Duodenal mucosa (tissue), 2 donors: ENCODE measurements around the gene METAP1D.
"Not testable (repeated sequence)": the region's sequence is repeated elsewhere in the genome, so short reads cannot be mapped to it uniquely, and the experiment has no call there.

Source experiments
- H3K27ac ChIP-seq: one replicate; pipeline ENCODE4 v1.7.0; 2013; ENCODE audit warnings: low read depth, low read length
- H3K27me3 ChIP-seq, 2 donors: one replicate each; pipeline ENCODE4 v1.7.0; 2013; ENCODE audit warnings: low read length in 2 of 2, control low read depth in 1 of 2; ENCODE audit not compliant: insufficient read depth in 2 of 2, control insufficient read depth in 1 of 2
- H3K36me3 ChIP-seq, 2 donors: one replicate each; pipeline ENCODE4 v1.7.0; 2013; ENCODE audit warnings: low read length in 2 of 2, control low read depth in 1 of 2; ENCODE audit not compliant: insufficient read depth in 2 of 2, control insufficient read depth in 1 of 2
- H3K4me1 ChIP-seq, 2 donors: one replicate each; pipeline ENCODE4 v1.7.0; 2013; ENCODE audit warnings: low read length in 2 of 2, control low read depth in 1 of 2; ENCODE audit not compliant: insufficient read depth in 2 of 2, control insufficient read depth in 1 of 2
- H3K4me3 ChIP-seq, 2 donors: one replicate each; pipeline ENCODE4 v1.7.0; 2013; ENCODE audit warnings: low read length in 2 of 2, low read depth in 1 of 2
- H3K9ac ChIP-seq, 2 donors: one replicate each; pipeline ENCODE4 v1.7.0; 2013; ENCODE audit warnings: low read length in 2 of 2, low read depth in 1 of 2
- H3K9me3 ChIP-seq, 2 donors: one replicate each; pipeline ENCODE4 v1.7.0; 2013; ENCODE audit warnings: low read length in 2 of 2, control low read depth in 1 of 2; ENCODE audit not compliant: control insufficient read depth in 1 of 2

The METAP1D gene

GRCh38 chr2:171965238-171965637 is 34.5 kb upstream of the METAP1D start:
- H3K4me3 ChIP-seq: no peak overlapping the region
- H3K27me3 ChIP-seq: no peaks in the 10 kb centered on the region
- peaks cover 5 to 24% of the 10 kb centered on the region in 2 donors for H3K36me3 ChIP-seq
- H3K9me3 ChIP-seq: no peaks in the 10 kb centered on the region
- no peaks in the 10 kb centered on the region for H3K4me1 ChIP-seq
- H3K27ac ChIP-seq: no peak overlapping the region
- no peak overlapping the region for H3K9ac ChIP-seq

GRCh38 chr2:171965661-171966060 is 34.1 kb upstream of the METAP1D start:
- Histone ChIP-seq H3K27me3 (no peaks in the 10 kb centered on the region), H3K4me3 (no peak overlapping the region), H3K4me1 (no peaks in the 10 kb centered on the region), H3K36me3 (peaks cover 5 to 24% of the 10 kb centered on the region in 2 donors), H3K9ac (no peak overlapping the region), H3K9me3 (no peaks in the 10 kb centered on the region), H3K27ac (no peak overlapping the region)

- Histone ChIP-seq H3K9ac (no peak overlapping the region), H3K9me3 (no peaks in the 10 kb centered on the region), H3K4me1 (no peaks in the 10 kb centered on the region), H3K4me3 (no peak overlapping the region), H3K36me3 (peaks cover 5 to 24% of the 10 kb centered on the region in 2 donors), H3K27me3 (no peaks in the 10 kb centered on the region), H3K27ac (no peak overlapping the region)
Observed at GRCh38 chr2:171966235-171966634, 33.5 kb upstream of the METAP1D start.

- H3K9ac ChIP-seq: no peak overlapping the region
Observed at GRCh38 chr2:171966688-171967087, 33.1 kb upstream of the METAP1D start.

DNA sequence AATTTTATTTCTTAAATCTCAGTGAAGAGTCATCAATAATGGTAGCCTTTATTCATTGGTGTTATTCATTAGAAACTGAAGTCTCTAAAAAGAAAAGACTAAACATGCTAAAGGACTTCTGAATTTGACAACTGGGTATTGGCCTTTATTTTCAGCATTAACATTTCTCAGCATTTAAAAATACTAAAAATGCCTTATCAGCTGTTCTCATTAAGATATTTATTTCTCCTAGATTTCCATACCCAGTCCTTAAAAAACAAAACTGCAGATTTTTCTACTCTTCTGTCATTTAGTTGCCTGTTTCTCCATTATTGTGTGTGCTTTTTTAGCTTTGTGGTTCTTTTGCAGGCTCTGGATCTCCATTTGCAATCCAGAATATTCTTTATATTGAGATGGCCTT is 31.2 kb upstream of the METAP1D start:
- no peaks in the 10 kb centered on the region for H3K27me3 ChIP-seq
- H3K9ac ChIP-seq: no peak overlapping the region
- H3K36me3 ChIP-seq: peaks cover 5 to 24% of the 10 kb centered on the region in 2 donors
- H3K9me3 ChIP-seq: no peaks in the 10 kb centered on the region
- H3K4me1 ChIP-seq: no peaks in the 10 kb centered on the region
- no peak overlapping the region for H3K27ac ChIP-seq
- H3K4me3 ChIP-seq: no peak overlapping the region

More at GRCh38 chr2:171966688-171967087, 33.1 kb upstream of the METAP1D start:
- Histone ChIP-seq H3K27me3 (no peaks in the 10 kb centered on the region), H3K9me3 (no peaks in the 10 kb centered on the region), H3K36me3 (peaks cover 5 to 24% of the 10 kb centered on the region in 2 donors), H3K4me1 (no peaks in the 10 kb centered on the region), H3K4me3 (no peak overlapping the region), H3K27ac (no peak overlapping the region)

- Histone ChIP-seq H3K36me3 (peaks cover 0 to 3% of the 10 kb centered on the region in 2 donors), H3K9me3 (no peaks in the 10 kb centered on the region)
Observed at GRCh38 chr2:171972329-171972982, 27.3 kb upstream of the METAP1D start.

DNA sequence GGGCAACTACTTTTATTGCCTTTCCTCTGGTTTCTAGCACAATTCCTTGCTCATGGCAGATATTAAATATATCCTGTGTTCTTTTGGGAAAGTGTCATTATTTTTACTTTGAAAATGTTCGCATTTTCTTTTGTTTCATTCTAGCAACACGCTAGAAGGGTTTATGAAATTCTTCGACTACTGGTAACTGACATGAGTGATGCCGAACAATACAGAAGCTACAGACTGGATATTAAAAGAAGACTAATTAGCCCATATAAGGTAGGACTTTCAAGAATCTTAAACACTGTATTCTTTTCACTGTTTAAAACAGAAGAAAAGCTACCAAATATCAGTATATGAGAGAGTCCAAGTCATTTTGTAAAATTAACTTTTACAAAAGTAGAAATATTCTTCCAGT is 20.6 kb upstream of the METAP1D start:
- Histone ChIP-seq H3K36me3 (peaks cover 7 to 28% of the 10 kb centered on the region in 2 donors), H3K4me1 (no peaks in the 10 kb centered on the region), H3K27ac (no peak overlapping the region), H3K4me3 (no peak overlapping the region), H3K9me3 (no peaks in the 10 kb centered on the region), H3K9ac (no peak overlapping the region), H3K27me3 (no peaks in the 10 kb centered on the region)

More at GRCh38 chr2:171972329-171972982, 27.3 kb upstream of the METAP1D start:
- Histone ChIP-seq H3K9ac (no peak overlapping the region), H3K27me3 (no peaks in the 10 kb centered on the region), H3K27ac (no peak overlapping the region), H3K4me1 (no peaks in the 10 kb centered on the region), H3K4me3 (no peak overlapping the region)

DNA sequence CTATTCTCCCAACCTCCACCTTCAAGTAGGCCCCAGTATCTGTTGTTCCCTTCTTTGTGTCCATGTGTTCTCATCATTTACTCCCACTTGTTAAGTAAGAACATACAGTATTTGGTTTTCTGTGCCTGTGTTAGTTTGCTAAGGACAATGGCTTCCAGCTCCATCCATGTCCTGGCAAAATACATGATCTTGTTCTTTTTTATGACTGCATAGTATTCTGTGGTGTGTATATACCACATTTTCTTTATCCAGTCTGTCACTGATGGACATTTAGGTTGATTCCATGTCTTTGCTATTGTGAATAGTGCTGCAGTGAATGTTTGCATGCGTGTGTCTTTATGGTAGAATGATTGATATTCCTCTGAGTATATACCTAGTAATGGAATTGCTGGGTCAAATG is 15.8 kb upstream of the METAP1D start:
- H3K9me3 ChIP-seq, H3K4me1 ChIP-seq, H3K27me3 ChIP-seq, H3K27ac ChIP-seq, H3K9ac ChIP-seq, H3K4me3 ChIP-seq: not testable (repeated sequence)
- H3K36me3 ChIP-seq: peaks cover 5 to 27% of the 10 kb centered on the region in 2 donors

- Histone ChIP-seq H3K9ac (no peak overlapping the region), H3K4me1 (no peaks in the 10 kb centered on the region), H3K4me3 (no peak overlapping the region), H3K9me3 (no peaks in the 10 kb centered on the region), H3K36me3 (peaks cover 0 to 16% of the 10 kb centered on the region in 2 donors), H3K27ac (no peak overlapping the region), H3K27me3 (no peaks in the 10 kb centered on the region)
Observed at GRCh38 chr2:171985076-171985475, 14.7 kb upstream of the METAP1D start.

GRCh38 chr2:171986778-171987177 is 13.0 kb upstream of the METAP1D start:
- no peak overlapping the region for H3K27ac ChIP-seq
- H3K36me3 ChIP-seq: peaks cover 0 to 13% of the 10 kb centered on the region in 2 donors
- H3K27me3 ChIP-seq: no peaks in the 10 kb centered on the region
- H3K4me3 ChIP-seq: no peak overlapping the region
- no peaks in the 10 kb centered on the region for H3K9me3 ChIP-seq
- H3K4me1 ChIP-seq: no peaks in the 10 kb centered on the region
- H3K9ac ChIP-seq: no peak overlapping the region
